Measurements from ENCODE around the gene TTPAL.

TTPAL gene

GRCh38 chr20:44500221-44500620, 24.5 kb downstream of the TTPAL start:
- FAIRE-seq: no peak

GRCh38 chr20:44501448-44501847, 25.8 kb downstream of the TTPAL start:
- FAIRE-seq: no peak

GRCh38 chr20:44502968-44503367, 27.3 kb downstream of the TTPAL start:
- FAIRE-seq: no peak

- FAIRE-seq: no peak
Observed at GRCh38 chr20:44504402-44505307, 29.0 kb downstream of the TTPAL start.

GRCh38 chr20:44509762-44510161, 34.1 kb downstream of the TTPAL start:
- FAIRE-seq: no peak

GRCh38 chr20:44513871-44514270, 38.2 kb downstream of the TTPAL start:
- no peak for FAIRE-seq

GRCh38 chr20:44516491-44516890, 40.8 kb downstream of the TTPAL start:
- no peak for FAIRE-seq

- no peak for FAIRE-seq
Observed at GRCh38 chr20:44517454-44517853, 41.8 kb downstream of the TTPAL start.

- no peak for FAIRE-seq
Observed at GRCh38 chr20:44518248-44518647, 42.6 kb downstream of the TTPAL start.

- no peak for FAIRE-seq
Observed at GRCh38 chr20:44520881-44521280, 45.2 kb downstream of the TTPAL start.

- FAIRE-seq: peak; percentile 90
Observed at GRCh38 chr20:44521484-44522481, 46.1 kb downstream of the TTPAL start, which contains the start of gene SERINC3. TSS of gene SERINC3 (minus strand) at chr20:44522070. CDS start at chr20:44521951, 119 bp downstream.

- no peak for FAIRE-seq
Observed at GRCh38 chr20:44522841-44523240, 47.2 kb downstream of the TTPAL start.

- no peak for FAIRE-seq
Observed at GRCh38 chr20:44523746-44524145, 48.1 kb downstream of the TTPAL start.

GRCh38 chr20:44526129-44526528, 50.5 kb downstream of the TTPAL start:
- no peak for FAIRE-seq

- no peak for FAIRE-seq
Observed at GRCh38 chr20:44527716-44528199, 52.1 kb downstream of the TTPAL start.

GRCh38 chr20:44528309-44528708, 52.6 kb downstream of the TTPAL start:
- no peak for FAIRE-seq

- FAIRE-seq: no peak
Observed at GRCh38 chr20:44532259-44532980, 56.7 kb downstream of the TTPAL start.

GRCh38 chr20:44532981-44533331, 57.3 kb downstream of the TTPAL start:
- no peak for FAIRE-seq

- no peak for FAIRE-seq
Observed at GRCh38 chr20:44533928-44534327, 58.3 kb downstream of the TTPAL start.

GRCh38 chr20:44536175-44536574, 60.5 kb downstream of the TTPAL start:
- FAIRE-seq: no peak

GRCh38 chr20:44537993-44538392, 62.3 kb downstream of the TTPAL start:
- no peak for FAIRE-seq

GRCh38 chr20:44540834-44541233, 65.2 kb downstream of the TTPAL start:
- FAIRE-seq: no peak

GRCh38 chr20:44541992-44542391, 66.3 kb downstream of the TTPAL start:
- FAIRE-seq: no peak

Measured in A204.1 (cell line).